ENCODE data around the gene ADGRL2.

GRCh38 chr1:81806432-81806770 lies 5.7 kb downstream of the ADGRL2 start:
- TF ChIP-seq CHD1 (IDR thresholded peaks at IDR 0.05; ENCODE audit: low read length), result no peak
- no peak for TF ChIP-seq POLR2AphosphoS5 (IDR thresholded peaks at IDR 0.05; ENCODE audit: control insufficient read depth, insufficient read depth, low read depth, low read length)
- TF ChIP-seq POLR2A (conservative IDR thresholded peaks at IDR 0.05), result no peak
- TF ChIP-seq, protein P1, sequence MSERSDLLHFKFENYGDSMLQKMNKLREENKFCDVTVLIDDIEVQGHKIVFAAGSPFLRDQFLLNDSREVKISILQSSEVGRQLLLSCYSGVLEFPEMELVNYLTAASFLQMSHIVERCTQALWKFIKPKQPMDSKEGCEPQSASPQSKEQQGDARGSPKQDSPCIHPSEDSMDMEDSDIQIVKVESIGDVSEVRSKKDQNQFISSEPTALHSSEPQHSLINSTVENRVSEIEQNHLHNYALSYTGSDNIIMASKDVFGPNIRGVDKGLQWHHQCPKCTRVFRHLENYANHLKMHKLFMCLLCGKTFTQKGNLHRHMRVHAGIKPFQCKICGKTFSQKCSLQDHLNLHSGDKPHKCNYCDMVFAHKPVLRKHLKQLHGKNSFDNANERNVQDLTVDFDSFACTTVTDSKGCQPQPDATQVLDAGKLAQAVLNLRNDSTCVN (CRISPR knock-in tag; IDR thresholded peaks at IDR 0.05), result no peak
- TF ChIP-seq MAFG (tag; conservative IDR thresholded peaks at IDR 0.05), result no peak
- no peak for TF ChIP-seq CBFB (CRISPR knock-in tag; IDR thresholded peaks at IDR 0.05)
- TF ChIP-seq ZFP36 (IDR thresholded peaks at IDR 0.05; ENCODE audit: low read depth, low read length, partially characterized antibody), result no peak
- TF ChIP-seq YY1 (IDR thresholded peaks at IDR 0.05; ENCODE audit: borderline replicate concordance in 1 of 3, control insufficient read depth in 1 of 3, extremely low read depth in 1 of 3, insufficient read depth in 3 of 3, insufficient read length in 1 of 3, insufficient replicate concordance in 2 of 3, low read depth in 1 of 3, low read length in 2 of 3), result no peak
- TF ChIP-seq CTCF (IDR thresholded peaks at IDR 0.05 in 2 of 3, conservative IDR thresholded peaks at IDR 0.05 in 1 of 3; ENCODE audit: insufficient read depth in 2 of 3, low read depth in 1 of 3, low read length in 3 of 3), result no peak
- TF ChIP-seq SAFB (IDR thresholded peaks at IDR 0.05; ENCODE audit: borderline replicate concordance, low read depth, low read length), result no peak
- no peak for TF ChIP-seq HNRNPLL (IDR thresholded peaks at IDR 0.05; ENCODE audit: low read depth, low read length, poor library complexity, severe bottlenecking)
- no peak for TF ChIP-seq NR2C2 (CRISPR knock-in tag; IDR thresholded peaks at IDR 0.05)
- TF ChIP-seq NR2C2 (tag; IDR thresholded peaks at IDR 0.05), result no peak
